Stomach (tissue), 9 donors: Measurements from ENCODE around the gene EMB. TPM values are rescaled to one million over a fixed set of nuclear protein-coding genes. Genes with fewer than 3 reads are reported as not detected.

ENCODE experiments used
- DNase-seq, 2 donors: peaks; one replicate each; pipeline versions ENCODE4 v3.0.0 to v3.0.0-alpha.2; 2013 to 2019
- H3K27ac ChIP-seq, 5 donors: fragments of 200-600 bp in 4 of 5; sonication (generic) in 4 of 5; one replicate each; pipeline ENCODE4 v1.5.1; 2013 to 2019; ENCODE audit warnings: mild to moderate bottlenecking in 1 of 5, moderate library complexity in 1 of 5
- H3K27me3 ChIP-seq, 3 donors: fragments of 200-600 bp; sonication (generic); one replicate each; pipeline ENCODE4 v1.5.1; 2017 to 2019; ENCODE audit warnings: mixed run types in 1 of 3
- H3K36me3 ChIP-seq, 4 donors: fragments of 200-600 bp; sonication (generic); 1 replicate in 3 of 4; 2 replicates in 1 of 4; pipeline ENCODE4 v1.5.1; 2016 to 2019
- H3K4me1 ChIP-seq, 4 donors: fragments of 200-600 bp; sonication (generic); one replicate each; pipeline ENCODE4 v1.5.1; 2016 to 2019
- H3K4me3 ChIP-seq, 4 donors: fragments of 200-600 bp; sonication (generic) in 3 of 4; one replicate each; pipeline ENCODE4 v1.5.1; 2016 to 2019; ENCODE audit warnings: mild to moderate bottlenecking in 1 of 4
- H3K9me3 ChIP-seq, 4 donors: fragments of 200-600 bp; sonication (generic); one replicate each; pipeline ENCODE4 v1.5.1; 2016 to 2019
- CTCF ChIP-seq, 7 experiments: fragments of 450-650 bp in 4 of 7; fragments of 200-600 bp in 3 of 7; sonication (generic) in 3 of 7; IDR thresholded peaks; one replicate each; pipeline ENCODE4 v1.5.1; 2016 to 2019; ENCODE audit warnings: antibody characterized with exemption in 7 of 7, control low read depth in 2 of 7, mild to moderate bottlenecking in 1 of 7
- EP300 ChIP-seq: sonication (generic); formaldehyde crosslinking; IDR thresholded peaks from one replicate; pipeline ENCODE4 v1.6.1; 2017; ENCODE audit warnings: antibody characterized with exemption
- POLR2A ChIP-seq, 4 donors: fragments of 450-650 bp; IDR thresholded peaks; one replicate each; pipeline ENCODE4 v1.6.1; 2016; ENCODE audit warnings: antibody characterized with exemption in 4 of 4, control low read depth in 2 of 4, mild to moderate bottlenecking in 1 of 4, moderate library complexity in 1 of 4
- POLR2AphosphoS5 ChIP-seq, 3 donors: sonication (generic); formaldehyde crosslinking; IDR thresholded peaks; one replicate each; pipeline ENCODE4 v1.6.1; 2016; ENCODE audit warnings: antibody characterized with exemption in 3 of 3
- WGBS, 5 donors: extraction: QIAGEN DNeasy Blood & Tissue Kit in 3 of 5; methylation state at CpG; one replicate each; pipeline versions ENCODE4 v1.1.5 to v1.1.7; 2013 to 2018; 5-methylcytosine and 5-hydroxymethylcytosine counted together
- intact Hi-C: fragments of 100-400 bp; cut with DNase I; formaldehyde crosslinking; loops from one replicate; pipeline ENCODE4 v1.15.1; 2023; ENCODE audit warnings: low total_unique reads
- polyA plus RNA-seq, 3 donors: library from polyadenylated mRNA; stranded (reverse); fragments of 200-250 nt; gene quantifications; one replicate each; pipeline ENCODE4 v1.2.3, GENCODE V29; 2013
- total RNA-seq, 5 donors: library from RNA; depleted of rRNA; stranded (reverse); fragments of >200 nt; gene quantifications; one replicate each; pipeline versions ENCODE4 v1.1.0 to v1.2.3, GENCODE V29; 2014 to 2016
- donor health status: healthy with polysubstance abuse.
- donor health status: Bipolar disorder and iron deficiency.
- donor health status: healthy.

Gene EMB
- total and polyA plus RNA-seq, 8 donors: 0.58 to 24.1 (median 4.3) TPM

GRCh38 chr5:50359187-50359586, 81.9 kb downstream of the EMB start:
- H3K27me3 ChIP-seq: no peaks in the 10 kb centered on the region
- no peaks in the 10 kb centered on the region for H3K36me3 ChIP-seq
- DNase-seq: no peak
- no peaks in the 10 kb centered on the region for H3K4me1 ChIP-seq
- TF ChIP-seq EP300 (no peak), CTCF (IDR thresholded peaks at IDR 0.05) (no peak), POLR2AphosphoS5 (IDR thresholded peaks at IDR 0.05) (no peak), POLR2A (IDR thresholded peaks at IDR 0.05) (no peak)
- H3K9me3 ChIP-seq: no peaks in the 10 kb centered on the region
- H3K4me3 ChIP-seq: no peak overlapping the region
- no peak overlapping the region for H3K27ac ChIP-seq
- intact Hi-C loops: no loop called here

- no peak for TF ChIP-seq EP300
- no peak for TF ChIP-seq POLR2A (IDR thresholded peaks at IDR 0.05)
- TF ChIP-seq CTCF (IDR thresholded peaks at IDR 0.05): no peak
- TF ChIP-seq POLR2AphosphoS5 (IDR thresholded peaks at IDR 0.05): no peak
- H3K4me1 ChIP-seq: no peaks in the 10 kb centered on the region
- no peaks in the 10 kb centered on the region for H3K27me3 ChIP-seq
- no peak for DNase-seq
- H3K27ac ChIP-seq: no peak overlapping the region
- 57 to 79% (median 70%) methylated on average over 2 of the region's 2 CpGs for WGBS, 5 donors
- no peak overlapping the region for H3K4me3 ChIP-seq
- no peaks in the 10 kb centered on the region for H3K36me3 ChIP-seq
- intact Hi-C loops: no loop called here
- H3K9me3 ChIP-seq: no peaks in the 10 kb centered on the region
Measured at GRCh38 chr5:50352382-50352781, 88.7 kb downstream of the EMB start.

Other genes with a start within 250 kb of the EMB start
- gene PARP8, start 225.3 kb upstream of the EMB start, total RNA-seq: 10 to 100 TPM in 4 of 5 donors, 1 to 10 TPM in 1; 6.7 to 54.2 (median 31.7) TPM
- 10 to 100 TPM in 2 of 3 donors, 1 to 10 TPM in 1; 8.3 to 15.0 (median 10.1) TPM for gene PARP8, start 225.3 kb upstream of the EMB start, polyA plus RNA-seq